Stimulated activated CD4-positive, alpha-beta T cell treated with anti-CD3 and anti-CD28 coated beads, Interleukin-4, amount 100 ng/mL, for 48 hours (primary cell): ENCODE data around the gene TNNI2.
"Not testable (repeated sequence)": the region's sequence is repeated elsewhere in the genome, so short reads cannot be mapped to it uniquely, and the experiment has no call there.

Experiments used
- DNase-seq, 2 donors: peaks; one replicate each; pipeline ENCODE4 v3.0.0-alpha.2; 2020; ENCODE audit warnings: low read depth in 2 of 2

The TNNI2 gene

DNA sequence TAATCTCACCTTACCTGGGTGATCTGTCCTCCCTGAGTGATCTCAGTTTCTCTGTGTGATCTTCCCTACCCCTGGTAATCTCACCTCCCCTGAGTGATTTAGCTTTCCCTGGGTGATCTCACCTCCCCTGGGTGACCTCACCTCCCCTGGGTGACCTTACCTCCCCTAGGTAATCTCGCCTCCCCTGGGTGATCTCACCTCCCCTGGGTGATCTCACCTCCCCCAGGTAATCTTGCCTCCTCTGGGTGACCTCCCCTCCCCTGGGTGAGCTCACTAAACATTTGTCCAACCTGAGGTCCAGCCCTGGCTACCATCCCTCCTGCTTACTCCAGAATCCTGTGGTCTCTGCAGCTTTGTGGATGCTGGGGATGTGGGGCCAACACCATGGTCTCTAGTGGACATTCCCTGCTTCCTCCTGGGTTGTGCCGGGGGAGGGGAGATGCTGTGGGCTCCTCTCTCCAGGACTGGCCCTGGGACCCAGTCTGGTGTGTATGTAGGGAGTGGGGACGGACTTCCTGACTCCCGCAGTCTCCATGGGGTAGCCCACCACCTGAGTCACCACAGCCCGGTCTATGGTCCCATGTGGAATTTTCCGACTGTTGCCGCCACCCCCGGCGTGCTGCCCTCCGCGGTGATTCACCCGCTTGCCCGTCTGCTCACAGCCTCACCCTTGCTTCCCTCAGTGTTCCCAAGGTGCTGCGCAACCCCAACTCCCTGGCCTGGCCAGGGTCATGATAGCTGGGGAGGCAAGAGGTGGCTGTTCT lies 24.0 kb downstream of the TNNI2 start:
- no peak for DNase-seq

GRCh38 chr11:1863352-1864216 lies 24.8 kb downstream of the TNNI2 start:
- no peak for DNase-seq

DNA sequence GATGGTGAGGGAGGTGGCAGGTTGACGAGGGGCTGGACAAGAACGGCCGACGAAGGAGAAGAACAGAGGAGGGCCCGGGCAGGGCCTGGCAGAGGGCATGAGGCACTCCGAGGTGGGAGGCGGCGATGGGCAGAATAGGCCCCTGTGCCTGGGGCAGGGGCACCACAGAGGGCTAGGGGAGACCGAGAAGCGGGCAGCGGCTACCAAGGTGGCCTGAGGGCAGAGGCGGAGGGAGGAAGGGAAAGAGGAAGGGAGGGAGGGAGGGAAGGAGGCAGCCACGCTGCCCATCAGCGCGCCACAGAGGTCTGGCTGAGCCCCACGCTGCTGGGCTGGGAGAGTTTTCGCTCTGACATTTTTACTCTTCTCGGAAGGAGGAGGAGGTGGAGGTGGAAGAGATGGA lies 25.4 kb downstream of the TNNI2 start:
- no peak for DNase-seq

GRCh38 chr11:1864831-1865665 lies 26.3 kb downstream of the TNNI2 start:
- DNase-seq: no peak

GRCh38 chr11:1866226-1866625 lies 27.4 kb downstream of the TNNI2 start:
- DNase-seq: no peak

GRCh38 chr11:1866776-1867175 lies 28.0 kb downstream of the TNNI2 start:
- no peak for DNase-seq

GRCh38 chr11:1867381-1867780 lies 28.6 kb downstream of the TNNI2 start:
- no peak for DNase-seq

GRCh38 chr11:1868056-1868635 lies 29.4 kb downstream of the TNNI2 start:
- no peak for DNase-seq

DNA sequence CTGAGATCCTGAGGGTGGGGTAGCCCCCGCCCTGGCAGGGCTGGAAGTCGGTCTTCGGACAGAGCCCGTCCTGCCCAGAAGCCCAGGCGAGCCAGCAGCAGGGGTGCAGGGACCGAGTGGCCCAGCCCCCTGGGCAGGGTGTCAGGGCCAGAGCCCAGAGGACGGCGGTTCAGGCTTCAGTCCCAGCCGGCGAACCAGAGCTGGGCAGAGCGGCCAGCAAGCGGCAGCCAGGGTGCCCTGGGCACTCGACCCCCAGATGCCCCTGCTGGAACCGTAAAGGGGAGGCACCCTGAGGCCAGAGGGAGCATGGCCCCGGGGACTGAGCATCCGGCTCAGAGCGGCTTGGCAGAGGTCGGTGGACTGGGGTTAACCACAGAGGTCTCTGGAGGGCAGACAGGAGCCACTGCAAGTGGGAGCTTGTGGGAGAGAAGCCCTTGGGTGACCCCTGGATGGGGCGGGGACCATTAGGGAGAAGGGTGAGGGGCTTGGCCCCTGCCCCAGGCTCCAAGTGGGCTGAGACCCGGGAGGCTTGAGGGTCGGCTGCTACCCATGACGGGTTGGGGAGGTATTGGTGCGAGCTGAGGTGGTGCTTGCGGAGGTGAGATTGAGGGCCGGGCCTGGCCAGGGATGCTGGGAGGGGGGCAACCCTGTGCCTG lies 30.0 kb downstream of the TNNI2 start:
- no peak for DNase-seq

GRCh38 chr11:1869427-1870325 lies 30.9 kb downstream of the TNNI2 start:
- no peak for DNase-seq

GRCh38 chr11:1870326-1870696 lies 31.5 kb downstream of the TNNI2 start:
- DNase-seq: no peak

DNA sequence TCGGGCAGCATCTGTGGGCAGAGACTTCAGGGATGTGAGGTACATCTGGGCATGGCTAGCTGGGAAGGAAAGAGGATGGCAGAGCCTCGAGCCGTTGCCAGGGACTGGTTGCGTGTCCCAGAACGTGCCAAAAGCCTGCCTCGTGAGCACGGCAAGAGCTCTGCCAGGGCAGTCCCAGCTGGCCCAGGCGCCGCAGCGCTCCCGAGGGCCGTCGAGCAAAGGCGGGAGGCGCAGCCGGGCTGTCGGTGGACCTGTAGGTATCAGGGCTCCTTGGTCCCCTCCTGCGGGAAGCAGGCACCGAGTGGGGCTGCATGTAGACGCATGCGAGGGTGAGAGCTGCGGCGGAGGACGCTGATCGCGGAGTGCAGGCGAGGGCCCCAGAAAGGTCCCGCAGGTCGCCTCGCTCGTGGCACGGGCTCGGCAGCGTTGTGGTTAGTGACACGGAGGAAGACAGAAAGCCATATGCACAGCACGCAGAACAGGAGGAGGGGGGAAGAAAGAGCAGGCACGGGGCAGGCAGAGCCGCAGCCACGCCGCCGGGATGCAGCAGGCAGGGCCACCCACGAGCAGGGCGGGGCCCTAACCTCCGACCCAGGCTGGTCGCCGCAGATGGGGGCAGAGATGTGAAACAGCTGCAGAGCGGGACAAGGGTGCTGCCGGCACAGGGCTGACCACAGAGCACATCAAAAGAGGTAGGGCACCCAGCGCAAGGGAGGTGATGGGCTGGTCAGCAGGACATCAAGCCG lies 32.1 kb downstream of the TNNI2 start:
- no peak for DNase-seq

DNA sequence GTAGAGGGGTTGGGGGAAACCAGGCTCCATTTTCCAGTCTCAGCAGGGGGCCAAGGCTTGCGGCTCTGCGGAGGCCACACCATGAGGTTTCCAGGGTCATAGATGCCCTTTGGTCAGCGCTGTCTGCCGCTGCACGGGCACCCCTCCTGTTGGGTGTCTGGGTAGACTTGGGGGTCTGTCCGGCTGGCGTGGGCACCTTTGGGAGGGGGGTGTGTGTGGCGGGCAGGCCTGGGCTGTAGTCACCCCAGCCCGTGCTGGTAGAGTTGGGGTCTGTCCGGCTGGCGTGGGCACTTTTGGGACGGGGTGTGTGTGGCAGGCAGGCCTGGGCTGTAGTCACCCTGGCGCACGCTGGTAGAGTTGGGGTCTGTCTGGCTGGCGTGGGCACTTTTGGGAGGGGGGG lies 32.8 kb downstream of the TNNI2 start:
- DNase-seq: no peak

GRCh38 chr11:1872267-1872985 lies 33.6 kb downstream of the TNNI2 start:
- DNase-seq: no peak

GRCh38 chr11:1873048-1873812 lies 34.4 kb downstream of the TNNI2 start:
- no peak for DNase-seq

DNA sequence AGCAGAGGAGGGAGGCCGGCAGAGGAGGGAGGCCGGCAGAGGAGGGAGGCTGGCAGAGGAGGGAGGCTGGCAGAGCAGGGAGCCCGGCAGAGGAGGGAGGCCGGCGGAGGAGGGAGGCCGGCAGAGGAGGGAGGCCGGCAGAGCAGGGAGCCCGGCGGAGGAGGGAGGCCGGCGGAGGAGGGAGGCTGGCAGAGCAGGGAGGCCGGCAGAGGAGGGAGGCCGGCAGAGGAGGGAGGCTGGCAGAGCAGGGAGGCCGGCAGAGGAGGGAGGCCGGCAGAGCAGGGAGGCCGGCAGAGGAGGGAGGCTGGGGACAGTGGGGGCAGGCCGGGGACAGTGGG lies 35.0 kb downstream of the TNNI2 start:
- DNase-seq: not testable (repeated sequence)

DNA sequence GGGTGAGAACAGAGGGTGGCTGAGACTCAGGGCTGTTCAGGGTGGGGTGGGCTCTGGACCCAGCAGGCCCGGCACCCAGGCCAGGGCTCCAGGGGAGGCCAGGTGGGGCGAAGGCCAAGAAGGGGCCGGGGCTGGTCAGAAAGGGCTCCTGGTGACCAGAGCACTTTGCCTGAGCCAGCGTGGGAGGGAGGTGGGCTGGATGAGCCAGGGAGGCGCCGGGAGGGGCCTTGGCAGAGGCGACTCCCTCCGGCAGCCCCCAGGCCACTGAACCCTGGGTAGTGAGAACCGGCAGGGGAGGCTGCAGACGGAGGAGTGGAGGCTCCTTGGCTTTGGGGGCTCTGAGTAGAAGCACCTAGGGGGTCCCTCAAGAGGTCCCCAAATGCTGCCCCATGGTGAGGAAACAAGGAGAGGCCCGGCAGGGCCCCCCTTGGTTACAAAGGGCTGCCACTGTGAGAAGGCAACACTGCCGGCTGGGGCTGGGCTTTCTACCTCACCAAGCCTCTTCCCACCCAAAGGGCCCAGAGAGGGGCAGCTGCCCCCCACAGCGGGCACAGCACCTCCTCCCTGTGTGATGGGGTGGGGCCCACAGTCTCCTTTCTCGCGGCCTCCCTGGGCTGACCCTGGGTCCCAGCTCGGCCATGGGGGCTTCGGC lies 35.8 kb downstream of the TNNI2 start:
- not testable (repeated sequence) for DNase-seq
